Parathyroid adenoma (tissue), 2 donors: ENCODE results near the gene HPDL.

ENCODE experiments used
- H2AFZ ChIP-seq: fragments of 300-600 bp; sonication (generic); one replicate; pipeline ENCODE4 v1.7.0; 2017; ENCODE audit warnings: antibody characterized with exemption, mild to moderate bottlenecking
- H3K27ac ChIP-seq: fragments of 300-600 bp; sonication (generic); one replicate; pipeline ENCODE4 v1.7.0; 2017
- H3K27me3 ChIP-seq: fragments of 300-600 bp; sonication (generic); one replicate; pipeline ENCODE4 v1.7.0; 2017; ENCODE audit warnings: low read length; ENCODE audit not compliant: control insufficient read depth, insufficient read depth
- H3K36me3 ChIP-seq: fragments of 300-600 bp; sonication (generic); one replicate; pipeline ENCODE4 v1.7.0; 2017; ENCODE audit warnings: low read length; ENCODE audit not compliant: control insufficient read depth, insufficient read depth
- H3K4me1 ChIP-seq: fragments of 300-600 bp; sonication (generic); one replicate; pipeline ENCODE4 v1.7.0; 2017; ENCODE audit warnings: control low read depth
- H3K4me2 ChIP-seq: fragments of 300-600 bp; sonication (generic); one replicate; pipeline ENCODE4 v1.7.0; 2017; ENCODE audit warnings: low read length
- H3K4me3 ChIP-seq: fragments of 300-600 bp; sonication (generic); one replicate; pipeline ENCODE4 v1.7.0; 2017; ENCODE audit warnings: low read depth, low read length
- H3K79me2 ChIP-seq: fragments of 300-600 bp; sonication (generic); one replicate; pipeline ENCODE4 v1.7.0; 2017; ENCODE audit warnings: control low read depth
- H3K9ac ChIP-seq: fragments of 300-600 bp; sonication (generic); one replicate; pipeline ENCODE4 v1.7.0; 2017; ENCODE audit warnings: mild to moderate bottlenecking
- H3K9me3 ChIP-seq: fragments of 300-600 bp; sonication (generic); one replicate; pipeline ENCODE4 v1.7.0; 2017; ENCODE audit warnings: low read length; ENCODE audit not compliant: control insufficient read depth
- CTCF ChIP-seq: fragments of 300-600 bp; sonication (generic); IDR thresholded peaks from one replicate; pipeline ENCODE4 v1.7.0; 2017; ENCODE audit warnings: antibody characterized with exemption, mild to moderate bottlenecking
- donor health status: primary hyperparathyroidism.

Gene HPDL

GRCh38 chr1:45297666-45298356, 28.9 kb upstream of the HPDL start:
- H3K9ac ChIP-seq = no peak overlapping the region
- TF ChIP-seq CTCF = no peak
- H3K4me2 ChIP-seq = no peak overlapping the region
- H2AFZ ChIP-seq = no peak overlapping the region
- H3K27me3 ChIP-seq = no peaks in the 10 kb centered on the region
- H3K79me2 ChIP-seq = no peaks in the 10 kb centered on the region
- no peak overlapping the region for H3K27ac ChIP-seq
- no peak overlapping the region for H3K4me3 ChIP-seq
- no peaks in the 10 kb centered on the region for H3K36me3 ChIP-seq
- no peaks in the 10 kb centered on the region for H3K4me1 ChIP-seq
- no peaks in the 10 kb centered on the region for H3K9me3 ChIP-seq

- Histone ChIP-seq H2AFZ (no peak overlapping the region), H3K27ac (no peak overlapping the region), H3K9ac (no peak overlapping the region), H3K4me1 (no peaks in the 10 kb centered on the region), H3K4me2 (no peak overlapping the region), H3K36me3 (no peaks in the 10 kb centered on the region), H3K9me3 (no peaks in the 10 kb centered on the region), H3K4me3 (no peak overlapping the region), H3K27me3 (no peaks in the 10 kb centered on the region), H3K79me2 (no peaks in the 10 kb centered on the region)
- TF ChIP-seq CTCF = no peak
Observed at GRCh38 chr1:45299296-45299695, 27.4 kb upstream of the HPDL start.

GRCh38 chr1:45299981-45300668, 26.6 kb upstream of the HPDL start:
- no peak overlapping the region for H3K9ac ChIP-seq
- peak; percentile 61 for TF ChIP-seq CTCF

GRCh38 chr1:45300669-45300997, 26.1 kb upstream of the HPDL start:
- H3K4me2 ChIP-seq = no peak overlapping the region
- H3K36me3 ChIP-seq = no peaks in the 10 kb centered on the region
- TF ChIP-seq CTCF = no peak
- H2AFZ ChIP-seq = no peak overlapping the region
- no peak overlapping the region for H3K4me3 ChIP-seq
- no peaks in the 10 kb centered on the region for H3K79me2 ChIP-seq
- no peaks in the 10 kb centered on the region for H3K27me3 ChIP-seq
- peaks cover 3% of the 10 kb centered on the region for H3K4me1 ChIP-seq
- H3K9me3 ChIP-seq = no peaks in the 10 kb centered on the region
- H3K27ac ChIP-seq = no peak overlapping the region
- no peak overlapping the region for H3K9ac ChIP-seq

More at GRCh38 chr1:45299981-45300668, 26.6 kb upstream of the HPDL start:
- no peaks in the 10 kb centered on the region for H3K36me3 ChIP-seq
- H3K79me2 ChIP-seq = no peaks in the 10 kb centered on the region
- no peaks in the 10 kb centered on the region for H3K27me3 ChIP-seq
- no peak overlapping the region for H3K27ac ChIP-seq
- no peak overlapping the region for H3K4me3 ChIP-seq
- H3K4me2 ChIP-seq = no peak overlapping the region
- H2AFZ ChIP-seq = no peak overlapping the region
- H3K9me3 ChIP-seq = no peaks in the 10 kb centered on the region
- H3K4me1 ChIP-seq = peaks cover 3% of the 10 kb centered on the region
